GM19035 (cell line): Measurements from ENCODE around the gene KLF13.

Experiments
- ATAC-seq: cut with Tn5 transposase; IDR thresholded peaks from one replicate; pipeline ENCODE4 v1.9.1; 2021; ENCODE audit not compliant: unreplicated experiment

KLF13 gene

DNA sequence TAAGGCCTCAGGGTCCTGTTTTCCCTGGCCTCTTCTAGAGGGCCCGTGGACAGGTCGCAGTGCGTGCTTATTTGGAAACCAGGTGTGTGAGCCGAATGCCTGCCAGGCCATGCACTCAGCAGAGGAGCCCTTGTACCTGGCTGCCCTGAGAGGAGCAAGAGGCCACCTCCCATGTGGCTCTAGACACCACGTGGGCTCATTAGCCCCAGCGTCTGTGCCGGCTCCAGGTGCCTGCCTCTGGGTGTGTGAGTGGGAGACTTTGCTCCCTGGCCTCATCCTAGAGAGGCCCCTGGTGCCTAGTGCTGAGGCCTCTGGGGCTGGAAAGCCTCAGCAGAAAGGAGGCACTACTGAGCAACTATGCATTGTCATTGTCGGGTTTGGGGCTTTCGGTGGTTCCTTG lies 50.4 kb downstream of the KLF13 start:
- no peak for ATAC-seq

DNA sequence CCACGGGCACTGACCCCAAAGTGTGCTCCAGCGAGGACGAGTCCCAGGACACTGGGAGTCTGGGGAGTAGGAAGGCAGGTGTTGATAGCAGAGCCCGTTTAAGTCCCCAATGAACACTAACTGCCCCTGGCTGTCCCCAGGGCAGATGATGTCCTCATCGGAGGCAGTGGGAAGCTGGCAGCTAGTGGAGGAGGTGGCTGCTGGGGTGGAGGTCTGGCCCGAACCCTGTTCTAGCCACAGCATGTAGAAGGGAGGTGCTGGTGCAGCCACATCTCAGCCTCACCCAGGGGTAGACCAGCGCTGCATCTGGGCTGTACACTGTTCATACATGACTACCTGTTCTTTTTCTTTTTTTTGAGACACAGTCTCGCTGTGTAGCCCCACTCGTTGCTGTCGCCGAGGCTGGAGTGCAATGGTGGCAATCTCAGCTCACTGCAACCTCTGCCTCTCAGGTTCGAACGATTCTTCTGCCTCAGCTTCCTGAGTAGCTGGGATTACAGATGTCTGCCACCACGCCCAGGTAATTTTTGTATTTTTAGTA lies 51.8 kb downstream of the KLF13 start:
- ATAC-seq = no peak

DNA sequence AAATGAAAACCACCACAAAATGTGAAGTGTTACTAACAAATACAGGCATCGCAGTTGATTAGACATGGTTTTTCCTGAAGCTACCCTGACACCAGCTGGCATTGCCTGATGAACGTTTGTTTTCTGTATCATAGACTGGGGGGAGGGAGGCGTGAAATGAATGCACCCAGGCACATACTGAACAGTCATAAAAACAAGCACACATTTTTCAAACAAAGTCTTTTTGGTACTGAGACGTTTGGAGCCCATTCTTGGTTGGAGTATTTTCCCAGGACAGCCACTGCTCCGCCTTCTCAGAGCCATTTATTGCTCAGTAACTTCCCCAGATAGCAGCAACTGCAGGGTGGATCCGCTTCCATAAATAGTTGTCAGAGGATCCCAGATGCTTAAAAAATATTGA lies 52.4 kb downstream of the KLF13 start:
- ATAC-seq = no peak

DNA sequence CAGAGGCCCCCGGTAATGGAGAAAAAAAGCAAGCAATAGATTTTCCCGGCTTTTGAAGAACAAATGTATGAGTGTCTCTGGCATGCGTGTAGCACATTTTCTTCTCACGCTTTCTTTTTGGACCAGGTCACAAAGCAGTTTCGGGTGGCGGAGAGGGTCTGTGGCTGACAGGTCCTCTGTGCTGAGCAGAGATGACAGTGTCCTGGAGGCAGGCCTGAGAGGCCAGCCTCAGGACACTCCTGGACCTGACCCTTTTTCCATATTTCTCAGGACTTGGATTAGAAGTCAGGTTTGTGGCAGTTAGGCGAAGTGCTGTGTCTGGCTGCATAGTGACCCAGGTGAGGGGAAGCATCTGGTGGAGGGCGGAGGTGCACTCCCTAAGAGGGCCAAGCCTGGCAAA lies 52.9 kb downstream of the KLF13 start:
- no peak for ATAC-seq

DNA sequence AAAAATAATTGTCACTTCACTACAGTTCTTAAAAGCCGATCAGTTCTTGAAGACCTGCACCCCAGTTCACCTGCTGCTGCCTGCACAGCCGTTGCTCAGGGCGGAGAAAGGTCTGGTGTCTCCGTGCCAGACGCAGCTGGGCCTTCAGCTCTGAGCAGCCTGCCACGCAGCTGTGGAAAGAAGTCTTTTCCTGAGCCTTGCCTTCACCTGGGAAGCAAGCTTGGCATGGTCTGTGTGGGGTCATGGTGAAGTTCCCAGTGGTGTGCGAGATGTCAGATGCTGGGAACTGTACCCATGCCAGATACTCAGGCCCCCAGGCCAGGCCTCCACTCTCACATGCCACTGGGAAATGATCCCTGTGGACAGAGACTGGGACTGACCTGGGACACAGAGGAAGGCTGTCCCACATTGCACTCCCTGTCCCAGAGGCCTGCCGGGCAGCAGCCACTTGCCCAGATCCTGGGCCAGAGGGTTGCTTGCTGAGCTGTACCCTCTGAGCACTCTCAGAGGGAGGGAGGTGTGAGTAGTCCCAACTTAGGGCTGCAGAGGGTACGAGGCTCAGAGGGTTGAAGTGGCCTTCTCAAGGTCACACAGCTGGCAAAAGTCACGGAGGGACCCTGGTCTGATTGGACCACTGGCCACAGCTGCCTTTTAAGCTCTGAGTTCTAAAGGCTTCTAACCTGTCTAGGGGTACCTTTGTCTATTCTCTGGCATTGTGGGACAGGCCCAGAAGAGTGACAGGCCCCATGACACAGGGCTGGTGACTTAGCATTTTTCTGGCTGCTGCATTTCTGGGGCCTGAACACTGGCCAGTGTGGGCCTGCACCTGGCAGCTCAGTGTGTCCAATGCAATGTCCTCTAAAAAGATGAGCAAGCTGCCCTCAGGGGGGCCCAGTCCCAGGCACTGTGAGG lies 55.4 kb downstream of the KLF13 start:
- ATAC-seq = no peak

DNA sequence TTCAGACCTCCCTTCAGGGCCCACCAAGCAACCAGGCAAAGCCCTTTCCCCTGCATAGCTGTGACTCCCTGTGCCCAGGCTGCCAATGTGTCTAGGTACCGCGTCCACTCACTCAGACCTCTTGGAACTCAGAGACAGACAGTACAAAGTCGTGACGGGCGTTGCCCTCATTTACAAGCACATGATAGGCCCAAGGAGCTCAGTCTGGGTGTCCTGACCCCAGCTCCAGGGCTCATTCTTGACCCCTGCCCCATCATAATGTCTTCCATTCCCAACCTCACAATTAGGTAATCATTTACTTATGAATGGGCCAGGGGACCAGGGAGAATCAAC lies 56.0 kb downstream of the KLF13 start:
- no peak for ATAC-seq

DNA sequence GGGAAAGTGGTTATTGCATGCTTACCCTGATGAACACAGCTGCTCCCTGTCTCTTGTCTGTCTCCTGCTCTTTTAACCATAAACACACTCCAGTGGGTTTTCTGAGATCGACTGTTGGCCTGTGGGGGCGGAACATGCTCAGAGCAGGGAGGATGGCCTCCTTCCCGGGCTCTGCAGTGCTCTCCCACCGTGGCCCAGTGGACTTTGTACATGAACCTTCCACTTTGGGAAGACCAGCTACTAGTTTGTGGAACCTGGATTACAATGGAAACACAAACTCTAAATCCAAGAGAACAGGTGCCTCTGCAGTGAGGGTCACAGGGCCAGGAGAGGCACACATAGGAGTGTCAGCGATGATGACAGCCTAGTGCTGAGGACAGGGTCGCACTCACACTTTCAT lies 56.5 kb downstream of the KLF13 start:
- ATAC-seq = no peak

DNA sequence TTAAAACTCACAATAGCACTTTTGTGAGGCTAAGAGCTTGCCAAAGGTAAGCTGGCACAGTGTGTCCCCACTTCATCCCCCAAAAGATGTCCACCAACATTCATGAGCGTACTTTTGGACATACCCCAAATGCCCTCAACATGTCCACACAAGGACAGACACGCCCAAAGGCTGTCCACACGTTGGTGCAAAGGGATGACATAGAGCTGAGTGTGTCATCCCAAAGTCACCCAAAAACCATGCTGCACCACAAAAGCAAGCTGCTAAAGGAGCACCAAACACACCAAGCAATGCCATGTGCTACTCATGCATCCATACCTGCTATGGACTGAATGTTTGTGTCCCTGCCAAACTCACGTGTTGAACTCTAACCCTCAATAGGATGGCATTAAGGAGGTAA lies 57.9 kb downstream of the KLF13 start:
- no peak for ATAC-seq

DNA sequence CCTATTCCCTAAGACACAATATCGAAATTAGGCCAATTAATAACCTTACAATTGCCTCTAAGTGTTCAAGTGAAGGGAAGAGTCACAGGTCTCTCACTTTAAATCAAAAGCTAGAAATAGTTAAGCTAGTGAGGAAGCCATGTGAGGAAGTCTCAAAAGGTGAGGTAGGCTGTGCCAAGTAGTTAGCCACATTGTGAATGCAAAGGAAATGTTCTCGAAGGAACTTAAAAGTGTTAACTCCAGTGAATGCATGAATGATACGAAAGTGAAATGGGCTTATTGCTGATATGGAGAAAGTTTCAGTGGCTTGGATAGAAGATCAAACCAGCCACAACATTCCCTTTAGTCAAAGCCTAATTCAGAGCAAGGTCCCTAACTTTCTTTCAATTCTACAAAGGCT lies 59.1 kb downstream of the KLF13 start:
- no peak for ATAC-seq

DNA sequence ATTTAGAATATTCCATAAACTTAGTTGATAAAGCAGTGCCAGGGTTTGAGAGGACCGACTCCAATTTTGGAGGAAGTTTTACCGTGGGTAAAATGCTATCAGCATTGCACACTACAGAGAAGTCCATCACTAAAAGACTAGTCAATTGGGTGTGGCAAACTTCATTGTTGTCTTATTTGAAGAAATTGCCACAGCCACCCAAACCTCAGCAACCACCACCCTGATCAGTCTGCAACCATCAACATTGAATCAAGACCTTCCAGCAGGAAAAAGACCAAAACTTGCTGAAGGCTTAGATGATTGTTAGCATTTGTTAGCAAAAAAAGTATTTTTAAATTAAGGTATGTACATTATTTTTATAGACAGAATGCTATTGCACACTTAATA lies 60.5 kb downstream of the KLF13 start:
- ATAC-seq = no peak

DNA sequence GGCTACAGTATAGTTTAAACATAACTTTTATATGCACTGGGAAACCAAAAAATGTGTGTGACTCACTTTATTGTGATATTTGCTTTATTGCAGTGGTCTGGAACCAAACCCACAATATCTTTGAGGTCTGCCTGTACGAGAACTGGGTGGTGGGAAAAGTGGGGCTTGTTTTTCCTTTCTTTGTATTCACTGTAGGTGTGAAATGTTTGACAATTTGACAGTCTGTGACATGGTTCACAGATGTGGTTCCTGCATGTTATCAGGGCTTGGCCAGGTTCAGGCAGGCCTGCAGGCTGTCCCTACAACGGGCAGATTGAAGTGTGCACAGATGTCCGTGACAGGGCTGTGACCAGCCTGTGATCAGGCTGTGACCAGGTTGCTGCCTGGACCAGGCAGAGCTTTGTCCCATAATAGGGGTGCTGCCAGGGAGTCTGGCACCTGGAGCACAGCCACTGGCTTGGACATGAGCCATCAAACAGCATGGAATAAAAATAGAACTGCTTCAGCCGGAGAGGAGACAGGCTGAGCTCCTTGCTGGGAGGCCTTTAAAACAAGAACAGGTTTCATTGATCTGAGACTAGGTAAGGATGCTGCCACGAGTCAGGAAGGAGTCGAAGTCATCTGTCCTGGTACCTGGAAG lies 61.0 kb downstream of the KLF13 start:
- no peak for ATAC-seq

DNA sequence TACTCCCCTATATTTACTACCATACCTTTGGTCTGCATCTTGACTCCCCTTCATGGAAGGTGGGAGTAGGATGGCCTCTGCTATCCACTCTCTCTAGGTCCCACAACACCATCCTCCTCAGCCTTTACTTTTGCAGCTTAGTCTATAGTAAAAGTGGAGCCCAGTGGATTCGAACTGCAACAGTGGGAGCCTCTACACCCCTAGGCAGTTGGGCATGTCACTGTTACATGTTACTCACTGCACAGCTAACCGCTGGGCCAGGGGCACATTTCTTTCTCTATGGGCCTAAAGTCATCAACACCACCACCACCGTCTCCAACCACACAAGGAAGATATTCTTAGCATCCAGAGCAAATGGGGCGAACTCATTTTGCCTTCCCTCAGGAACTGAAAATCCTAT lies 62.9 kb downstream of the KLF13 start:
- ATAC-seq = no peak

DNA sequence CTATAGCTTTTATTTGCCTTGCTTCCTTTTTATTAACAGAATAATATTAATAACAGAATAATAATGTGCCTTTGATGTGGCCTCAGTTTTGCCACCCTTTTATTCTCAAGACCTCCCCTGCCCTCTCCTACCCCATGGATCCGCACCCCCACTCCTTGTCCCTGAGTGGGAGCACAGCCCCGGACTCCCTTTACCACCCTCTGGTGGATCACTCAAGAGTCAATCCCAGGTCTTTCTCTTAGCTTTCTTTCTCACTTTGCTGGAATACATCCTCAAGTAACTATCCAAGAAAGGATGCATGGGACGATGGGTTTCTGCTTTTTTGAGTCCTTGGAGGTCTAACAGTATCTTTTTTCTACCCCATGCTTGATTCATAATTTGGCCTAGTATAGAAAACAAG lies 63.4 kb downstream of the KLF13 start:
- ATAC-seq = no peak

DNA sequence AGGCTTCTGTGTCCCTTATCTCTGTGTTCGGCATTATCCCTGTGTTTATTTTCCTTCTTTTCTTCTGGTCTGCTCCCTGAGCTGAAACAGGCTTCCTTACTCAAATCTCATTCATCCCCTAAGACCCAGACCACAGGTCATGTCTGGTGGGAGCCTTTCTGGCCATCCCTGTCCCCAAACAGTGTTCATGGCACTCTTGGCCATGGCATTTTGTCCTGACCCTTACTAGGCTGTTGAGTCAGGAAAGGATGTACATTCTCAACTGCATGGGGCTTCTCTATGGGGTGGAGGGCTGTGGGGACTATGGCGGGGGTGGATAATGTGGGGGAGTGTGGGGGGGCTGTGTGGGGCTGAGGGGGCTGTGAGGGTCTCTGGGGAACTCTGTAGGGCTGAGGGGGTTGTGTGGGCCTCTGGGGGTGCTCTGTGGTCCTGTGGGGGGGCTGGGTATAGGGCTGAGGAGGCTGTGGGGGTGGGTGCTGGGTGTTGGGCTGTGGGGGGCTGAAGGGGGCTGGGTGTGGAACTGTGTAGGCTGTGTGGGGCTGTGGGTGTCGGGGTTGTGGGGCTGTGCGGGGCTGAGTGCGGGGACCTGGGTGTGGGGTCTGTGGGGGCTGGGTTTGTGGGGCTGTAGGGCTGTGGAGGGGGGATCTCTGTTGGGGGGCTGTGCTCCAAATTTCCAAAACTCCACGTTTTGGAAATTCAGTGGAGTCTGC lies 64.3 kb downstream of the KLF13 start:
- no peak for ATAC-seq

DNA sequence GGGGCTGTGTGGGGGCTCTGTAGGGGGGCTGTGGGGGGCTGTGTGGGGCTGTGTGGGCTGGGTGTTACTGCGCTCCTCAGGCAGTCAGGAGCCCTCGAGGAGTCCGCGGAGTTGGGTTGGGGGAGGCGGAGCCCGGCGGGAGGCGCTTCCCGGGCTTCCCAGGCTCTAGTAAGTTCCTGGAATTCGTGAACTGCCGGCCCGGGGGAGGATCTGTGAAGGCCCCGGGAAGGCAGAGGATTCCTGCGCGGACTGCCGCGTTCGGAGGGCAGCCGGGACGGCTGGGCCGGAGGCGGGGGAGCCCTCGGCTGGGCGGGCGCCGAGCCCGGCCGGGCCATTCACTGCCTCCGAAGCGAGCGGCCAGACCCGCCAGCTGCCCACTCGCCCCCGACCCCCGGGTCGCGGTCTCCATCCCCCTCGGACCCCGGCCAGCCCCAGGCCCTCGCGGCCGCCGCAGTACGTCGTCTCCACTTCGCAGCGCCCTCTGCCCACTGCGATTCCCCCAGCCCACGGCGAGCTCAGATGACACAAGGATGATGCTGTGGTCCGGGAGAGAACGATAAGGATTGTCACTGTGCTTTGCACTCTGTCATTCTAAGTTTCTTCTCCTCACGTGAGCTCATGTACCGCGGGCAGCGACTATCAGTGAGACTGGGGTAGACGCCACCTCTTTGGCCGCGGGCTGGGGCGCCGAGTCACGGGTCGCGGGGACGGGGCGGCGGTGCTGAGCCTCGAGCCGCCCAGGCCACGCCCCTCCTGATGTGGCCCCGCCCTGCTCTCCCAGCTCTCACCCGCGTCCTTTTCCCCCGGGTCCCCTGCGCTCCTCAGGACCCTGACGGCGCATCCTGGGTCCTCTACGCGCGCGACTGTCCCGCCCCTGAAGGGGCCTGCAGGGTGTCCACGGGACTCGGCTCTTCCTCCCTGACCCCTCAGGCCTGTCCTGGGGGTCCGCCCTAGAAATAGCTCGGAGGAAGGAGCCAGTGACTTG lies 65.3 kb downstream of the KLF13 start:
- ATAC-seq = peak; percentile 85

DNA sequence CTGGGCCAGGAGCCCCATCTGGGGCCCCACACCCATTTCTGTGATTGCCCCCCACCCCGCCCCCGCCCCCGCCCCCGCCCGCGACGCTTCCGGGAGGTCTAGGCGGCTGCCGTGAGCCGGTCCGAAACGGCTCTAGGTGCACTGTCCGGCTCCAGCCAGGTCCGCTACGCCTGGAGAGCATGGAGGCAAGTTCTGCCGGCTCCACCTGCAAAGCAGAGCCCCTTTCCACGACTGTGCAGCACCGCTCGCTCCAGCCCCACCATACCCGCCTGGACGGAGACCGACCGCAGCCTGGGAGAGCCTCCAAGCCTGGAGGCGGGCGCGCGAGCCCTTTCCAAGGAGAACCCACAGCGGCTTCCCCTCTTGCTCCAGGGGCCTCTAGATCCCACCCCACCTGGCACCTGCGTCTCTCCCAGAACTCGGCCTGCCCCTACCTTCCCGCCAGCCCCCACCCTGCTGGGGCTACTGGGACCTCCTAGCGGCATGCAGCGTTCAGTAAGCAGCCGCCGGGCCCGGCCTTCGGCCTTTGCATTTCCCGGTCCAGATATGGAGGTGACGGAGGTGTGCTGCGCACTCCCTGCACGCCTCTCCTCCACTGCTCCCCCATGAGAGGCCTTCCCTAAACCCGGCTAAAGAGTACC lies 66.2 kb downstream of the KLF13 start:
- ATAC-seq = peak; percentile 43

DNA sequence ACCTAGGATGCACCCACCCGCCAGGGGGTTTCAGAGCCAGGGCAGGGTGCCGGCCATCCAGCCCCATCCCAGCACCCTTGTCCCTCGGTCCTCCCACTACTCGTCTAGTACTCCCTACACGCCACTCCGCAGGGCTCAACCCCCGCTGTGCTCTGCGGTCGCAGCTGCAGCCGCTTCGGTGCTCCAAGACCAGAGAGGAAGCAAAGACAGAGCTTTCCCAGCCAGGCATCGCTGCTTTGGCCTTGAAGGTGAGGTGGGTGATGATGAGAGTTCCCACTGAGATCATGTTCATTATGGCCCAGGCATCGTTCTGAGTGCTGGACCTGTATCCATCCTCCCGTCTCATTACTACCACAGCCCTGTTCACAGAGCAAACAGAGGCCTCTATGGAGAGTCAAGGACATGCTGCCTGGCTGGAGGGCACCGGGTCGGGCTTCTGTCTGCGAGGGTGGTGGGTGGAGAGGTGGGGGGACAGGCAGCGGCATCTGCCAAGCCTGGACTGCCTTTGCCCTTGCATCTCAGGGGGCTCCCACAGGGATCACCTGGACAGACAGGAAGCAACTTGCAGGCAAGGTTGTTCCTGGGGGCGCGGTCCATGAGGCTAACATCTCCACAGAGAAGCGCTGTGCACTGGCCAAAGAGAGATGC lies 66.9 kb downstream of the KLF13 start:
- no peak for ATAC-seq

DNA sequence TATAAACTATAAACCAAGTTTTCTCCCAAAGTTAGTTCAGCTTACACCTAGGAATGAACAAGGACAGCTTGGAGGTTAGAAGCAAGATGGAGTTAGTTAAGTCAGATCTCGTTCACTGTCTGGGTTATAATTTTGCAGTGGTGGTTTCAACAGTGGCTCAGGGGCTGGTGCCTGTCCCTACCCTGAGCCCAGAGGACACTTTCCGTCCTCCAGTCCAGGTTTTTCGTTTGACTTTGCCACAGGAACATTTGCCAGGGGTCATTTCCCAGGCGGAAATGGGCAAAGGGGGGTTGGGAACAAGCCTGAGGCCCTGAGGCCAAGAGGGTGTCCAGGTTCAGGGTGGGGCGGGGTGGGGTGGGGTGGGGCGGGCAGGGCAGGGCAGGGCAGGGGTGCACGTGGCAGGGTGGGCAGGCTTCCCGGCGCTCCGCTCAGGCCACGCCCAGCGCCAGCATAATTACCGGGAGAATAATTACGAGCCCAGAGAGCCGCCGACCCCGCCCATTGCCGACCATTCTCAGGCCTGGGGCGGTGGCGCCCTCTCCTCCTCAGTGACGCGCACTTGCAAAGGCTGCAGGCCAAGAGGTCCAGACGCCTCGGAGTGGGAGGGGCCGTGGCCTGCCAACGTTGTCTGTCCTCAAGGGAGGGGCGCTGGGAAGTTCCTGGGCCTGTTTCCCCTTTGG lies 70.4 kb downstream of the KLF13 start:
- no peak for ATAC-seq
